GM18873 (cell line): Measurements from ENCODE around the gene SLC25A20.
A peak's percentile ranks its signal among the peaks of the same experiment; 100 is the strongest.
"Not testable (repeated sequence)": the region's sequence is repeated elsewhere in the genome, so short reads cannot be mapped to it uniquely, and the experiment has no call there.

ENCODE experiments used
- ATAC-seq: cut with Tn5 transposase; IDR thresholded peaks from one replicate; pipeline ENCODE4 v1.9.1; 2021; ENCODE audit warnings: mild to moderate bottlenecking, moderate library complexity, moderate number of reproducible peaks; ENCODE audit not compliant: unreplicated experiment, low FRiP score

The SLC25A20 gene

GRCh38 chr3:48848816-48849515 lies 49.7 kb downstream of the SLC25A20 start:
- ATAC-seq: no peak

- peak; percentile 83 for ATAC-seq
These were observed 50.9 kb downstream of the SLC25A20 start, which contains the start of gene PRKAR2A for GRCh38 chr3:48847504-48848423. Gene PRKAR2A, minus strand, starts transcription at chr3:48847874. Its CDS starts 278 bp downstream, at chr3:48847596.

- peak; percentile 27 for ATAC-seq
These were observed 51.6 kb downstream of the SLC25A20 start for GRCh38 chr3:48847053-48847503.

GRCh38 chr3:48845170-48845569 lies 53.5 kb downstream of the SLC25A20 start:
- no peak for ATAC-seq

GRCh38 chr3:48837163-48837562 lies 61.5 kb downstream of the SLC25A20 start:
- no peak for ATAC-seq

GRCh38 chr3:48835650-48836366 lies 62.9 kb downstream of the SLC25A20 start:
- no peak for ATAC-seq

GRCh38 chr3:48832684-48833083 lies 66.0 kb downstream of the SLC25A20 start:
- ATAC-seq: no peak

GRCh38 chr3:48830715-48831114 lies 68.0 kb downstream of the SLC25A20 start:
- no peak for ATAC-seq

- ATAC-seq: not testable (repeated sequence)
These were observed 69.2 kb downstream of the SLC25A20 start for GRCh38 chr3:48829525-48829924.

GRCh38 chr3:48827874-48828273 lies 70.8 kb downstream of the SLC25A20 start:
- ATAC-seq: not testable (repeated sequence)

- ATAC-seq: no peak
These were observed 72.2 kb downstream of the SLC25A20 start for GRCh38 chr3:48826451-48826850.

- no peak for ATAC-seq
These were observed 77.9 kb downstream of the SLC25A20 start for GRCh38 chr3:48820612-48821324.

GRCh38 chr3:48819234-48820221 lies 79.2 kb downstream of the SLC25A20 start:
- no peak for ATAC-seq

GRCh38 chr3:48811524-48811923 lies 87.2 kb downstream of the SLC25A20 start:
- ATAC-seq: no peak
